DMS153 (cell line): ENCODE data around the gene SORD.
"Not testable (repeated sequence)": the region's sequence is repeated elsewhere in the genome, so short reads cannot be mapped to it uniquely, and the experiment has no call there.

Source experiments
- DNase-seq: peaks from one replicate; lab custom pipeline; 2025; lab: John Stamatoyannopoulos, UW

SORD gene

DNA sequence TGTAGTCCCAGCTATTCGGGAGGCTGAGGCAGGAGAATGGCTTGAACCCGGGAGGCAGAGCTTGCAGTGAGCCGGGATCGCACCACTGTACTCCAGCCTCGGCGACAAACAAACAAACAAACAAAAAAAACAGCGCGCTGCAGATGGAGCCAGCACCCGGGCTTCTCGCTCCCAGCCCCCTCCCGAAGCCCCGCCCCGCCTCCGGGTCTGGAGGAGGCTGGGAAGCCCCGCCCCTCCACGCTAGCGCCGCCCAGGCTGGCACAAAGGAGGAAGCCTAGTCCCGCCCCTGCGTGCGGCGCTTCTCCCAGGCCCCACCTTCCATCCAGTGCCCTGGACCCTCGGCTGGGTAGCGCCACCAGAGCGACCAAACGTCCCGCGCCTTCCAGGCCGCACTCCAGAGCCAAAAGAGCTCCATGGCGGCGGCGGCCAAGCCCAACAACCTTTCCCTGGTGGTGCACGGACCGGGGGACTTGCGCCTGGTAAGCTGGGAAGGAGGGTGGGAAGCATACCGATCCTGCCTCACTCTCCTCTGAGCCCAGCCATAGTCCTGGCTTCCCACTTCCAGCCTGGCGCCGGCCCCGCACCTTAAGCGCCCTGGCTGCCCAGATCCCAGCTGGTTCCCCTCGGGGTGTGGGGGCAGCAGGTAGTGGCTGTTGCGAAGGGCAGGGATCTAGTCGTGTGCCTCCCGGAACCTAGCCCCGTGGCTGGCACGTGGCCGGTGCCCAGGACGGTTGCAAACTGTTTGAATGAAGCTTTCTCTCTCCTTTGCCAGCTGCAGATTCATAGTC is at the start of gene SORD:
SORD (plus strand) TSS at position 325 of the 788 bp plus-strand sequence; CDS start at position 414, 89 bp downstream.
- DNase-seq: peak; percentile 40

DNA sequence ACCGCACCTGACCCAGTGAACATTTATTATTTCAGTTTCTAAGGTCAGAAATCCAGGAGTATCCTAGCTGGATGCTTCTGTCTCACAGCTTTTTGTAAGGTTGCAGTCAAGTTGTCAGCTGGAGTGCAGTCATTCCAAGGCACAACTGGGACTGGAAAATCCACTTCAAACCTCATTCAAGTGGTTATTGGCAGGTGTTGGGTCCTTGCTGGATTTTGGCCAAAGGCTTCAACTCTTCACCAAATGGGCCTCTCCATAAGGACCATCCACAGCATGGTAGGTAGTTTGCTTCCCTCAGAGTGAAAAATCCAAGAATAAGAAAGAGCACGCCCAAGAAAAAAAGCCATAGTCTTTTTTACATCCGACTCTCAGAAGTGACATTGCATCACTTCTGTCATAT is 46.8 kb upstream of the SORD start:
- DNase-seq: not testable (repeated sequence)

DNA sequence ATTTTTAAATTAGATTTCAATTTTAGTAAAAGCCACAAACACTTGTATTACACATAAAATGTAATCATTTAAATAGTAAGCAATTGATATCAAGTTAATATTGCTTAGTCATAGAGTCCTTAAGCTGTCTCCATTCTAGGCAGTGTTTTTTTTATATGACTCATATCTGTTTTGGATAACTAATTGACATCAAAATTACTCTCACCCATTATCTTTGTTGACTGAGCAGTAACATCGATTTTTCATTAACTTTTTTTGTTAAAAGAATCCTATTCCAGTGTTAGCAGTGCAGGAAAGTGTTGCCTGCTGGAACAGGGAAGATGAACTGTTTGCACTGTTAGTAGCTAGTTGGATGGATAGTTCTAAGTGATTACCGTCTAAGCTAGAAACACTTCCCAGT is 45.2 kb upstream of the SORD start:
- DNase-seq: not testable (repeated sequence)

DNA sequence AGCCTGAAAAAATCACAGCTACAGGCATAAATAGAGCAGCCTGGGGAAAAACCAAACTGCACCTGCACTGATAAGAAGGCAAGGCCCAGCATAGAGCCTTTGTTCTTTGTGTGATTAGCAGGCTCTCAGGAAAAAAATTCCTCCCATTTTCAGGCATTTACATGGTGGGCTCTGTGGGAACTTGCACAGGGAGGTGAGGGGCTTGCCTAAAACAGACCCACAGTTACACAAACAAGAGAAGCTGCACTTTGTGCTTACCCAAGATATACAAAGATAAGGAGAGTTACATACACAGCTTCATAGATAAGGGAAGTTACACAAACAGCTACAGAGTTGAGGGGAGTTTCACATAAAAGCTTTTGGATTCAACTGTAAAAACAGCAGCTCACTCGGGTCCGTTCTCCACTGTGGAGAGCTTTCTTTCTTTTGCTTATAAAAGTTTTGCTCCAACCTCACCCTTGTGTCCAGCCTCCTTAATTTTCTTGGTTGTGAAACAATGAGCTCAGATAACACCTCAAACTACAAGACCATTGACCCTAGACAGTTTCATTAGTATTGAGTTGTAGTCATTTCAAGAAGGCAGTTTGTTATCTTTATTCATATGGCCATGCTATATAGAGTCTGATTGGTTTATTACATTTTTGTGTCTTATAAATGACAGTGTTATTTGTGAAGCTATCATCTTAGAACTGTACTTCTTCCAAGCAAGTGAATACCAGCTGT is 43.2 kb upstream of the SORD start:
- not testable (repeated sequence) for DNase-seq

DNA sequence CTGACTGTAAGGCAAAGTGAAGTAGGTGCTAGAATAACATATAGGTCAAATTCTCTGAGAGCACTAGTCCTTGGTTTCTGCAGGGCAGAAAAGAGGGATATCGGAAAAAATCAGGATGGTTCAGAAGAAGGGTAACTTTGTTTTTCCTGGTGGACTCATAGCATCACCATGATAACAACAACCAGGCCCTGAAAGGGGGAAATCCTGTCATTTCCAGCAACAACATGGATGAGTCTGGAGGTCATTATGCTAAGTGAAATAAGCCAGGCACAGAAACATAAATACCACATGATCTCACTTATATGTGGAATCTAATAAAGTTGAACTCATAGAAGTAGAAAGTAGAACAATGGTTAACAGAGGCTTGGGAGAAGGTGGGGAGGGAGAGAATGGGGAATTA is 38.9 kb upstream of the SORD start:
- not testable (repeated sequence) for DNase-seq

DNA sequence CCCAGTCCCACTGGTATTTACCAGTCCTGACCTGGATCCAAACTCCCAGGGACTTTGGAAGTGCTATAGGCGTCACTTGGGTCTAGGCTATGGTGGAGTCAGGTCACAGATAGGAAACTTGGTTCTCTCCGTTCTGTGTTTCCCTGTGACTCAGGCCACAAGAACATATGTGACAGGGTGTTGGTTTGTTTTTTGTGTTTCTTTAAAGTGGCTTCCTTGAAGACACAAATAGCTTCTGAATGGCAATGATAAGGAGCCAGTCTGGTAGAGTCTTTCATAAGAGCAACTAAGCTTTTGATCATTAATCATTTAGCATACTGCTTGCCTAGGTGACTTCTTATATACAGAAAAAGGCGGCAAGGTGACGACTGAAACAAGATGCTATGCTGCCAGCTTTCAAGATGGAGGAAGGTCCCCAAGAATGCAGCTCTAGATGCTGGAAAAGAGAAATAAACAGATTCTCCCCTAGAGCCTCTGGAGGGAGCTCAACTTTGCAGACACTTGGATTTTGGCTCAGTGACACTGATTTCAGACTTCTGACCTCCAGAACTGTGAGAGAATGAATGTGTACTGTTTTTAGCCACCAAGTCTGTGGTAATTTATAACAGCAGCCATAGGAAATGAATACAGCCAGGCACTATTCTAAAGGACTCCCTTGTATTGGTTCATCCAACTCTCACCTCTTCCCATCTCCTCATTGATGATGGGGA is 36.5 kb upstream of the SORD start:
- DNase-seq: not testable (repeated sequence)

DNA sequence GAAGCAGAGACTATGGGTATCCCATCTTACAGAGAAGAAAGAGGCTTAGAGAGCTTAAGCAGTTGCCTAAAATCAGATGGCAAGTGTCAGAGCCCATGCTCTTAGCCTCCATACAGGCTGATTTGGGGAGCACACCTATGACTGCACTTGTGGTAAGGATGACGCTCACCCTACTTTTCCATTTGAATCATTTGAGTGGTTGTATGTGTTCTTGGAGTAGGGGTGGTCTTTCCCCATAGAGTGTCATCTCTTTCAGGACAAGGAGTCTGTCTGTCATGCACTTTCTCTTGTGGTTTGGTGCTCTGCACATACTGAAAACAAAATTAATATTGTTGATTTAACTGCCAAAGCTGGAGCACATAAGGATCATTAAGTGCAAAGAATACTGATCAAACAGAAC is 35.3 kb upstream of the SORD start:
- DNase-seq: not testable (repeated sequence)

DNA sequence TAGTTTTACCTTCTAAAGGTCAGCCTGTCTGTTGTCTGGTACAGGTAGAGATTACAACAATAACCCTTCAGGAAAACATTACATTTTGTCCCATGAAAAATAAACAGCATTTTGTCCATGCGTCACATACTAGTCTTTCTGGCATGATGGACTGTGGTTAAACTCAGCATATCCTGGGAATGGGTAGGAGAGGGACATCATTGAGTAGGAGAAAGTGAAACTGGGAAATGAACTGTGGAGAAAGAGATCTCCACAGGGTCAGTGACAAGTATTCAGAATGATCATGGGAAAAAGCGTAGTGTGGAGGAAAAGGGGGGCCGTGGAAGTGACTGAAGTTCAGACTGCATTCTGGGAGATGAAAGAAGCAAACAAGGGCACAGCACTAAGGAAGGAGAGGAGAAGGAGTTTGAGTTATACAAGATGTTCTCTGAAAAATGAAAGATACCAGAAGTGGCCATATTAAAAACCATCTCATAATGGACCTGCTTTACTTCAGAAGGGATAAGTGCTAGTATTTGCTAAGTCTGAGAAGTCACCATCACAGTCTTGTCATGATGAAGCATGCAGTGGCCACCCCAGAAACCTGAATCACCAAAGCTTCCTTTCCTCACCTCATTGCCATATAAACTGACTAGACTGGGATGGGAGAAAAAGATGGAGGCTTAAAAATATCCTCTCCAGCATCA is 34.7 kb upstream of the SORD start:
- not testable (repeated sequence) for DNase-seq

DNA sequence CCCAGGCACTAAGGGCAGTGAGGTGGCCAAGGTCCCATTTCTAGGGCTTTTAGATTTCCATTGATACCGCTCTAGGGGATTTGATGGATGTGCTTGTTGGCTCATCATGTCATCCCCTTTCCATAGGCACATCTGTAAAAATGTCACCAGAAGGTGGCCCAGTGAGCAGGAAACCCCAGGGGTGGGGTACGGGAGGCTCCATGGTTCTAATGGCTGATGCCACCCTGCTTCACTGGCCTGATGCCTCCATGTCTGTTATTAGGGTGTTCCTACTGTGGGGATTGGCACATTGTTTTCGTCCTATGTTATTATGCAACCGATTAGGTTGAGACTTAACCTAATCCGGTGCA is 34.1 kb upstream of the SORD start:
- not testable (repeated sequence) for DNase-seq

DNA sequence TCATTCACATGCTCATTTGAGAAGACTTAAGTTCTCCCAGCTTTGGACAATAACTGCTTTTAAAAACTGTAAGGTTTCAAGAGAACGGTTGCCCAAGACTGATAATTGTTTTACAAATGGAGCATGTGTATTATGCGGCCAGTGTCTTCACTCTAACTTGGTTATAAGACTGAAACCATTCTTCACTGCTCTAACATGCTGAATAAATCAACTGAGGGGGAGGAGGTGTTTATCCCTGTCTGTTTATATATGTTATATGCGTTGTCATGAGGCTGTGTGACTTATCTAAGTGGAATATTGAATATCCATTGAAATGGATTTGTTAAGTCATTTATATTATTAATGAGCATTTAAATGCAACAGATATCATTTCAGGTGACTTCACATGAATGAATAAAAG is 25.4 kb upstream of the SORD start:
- not testable (repeated sequence) for DNase-seq

DNA sequence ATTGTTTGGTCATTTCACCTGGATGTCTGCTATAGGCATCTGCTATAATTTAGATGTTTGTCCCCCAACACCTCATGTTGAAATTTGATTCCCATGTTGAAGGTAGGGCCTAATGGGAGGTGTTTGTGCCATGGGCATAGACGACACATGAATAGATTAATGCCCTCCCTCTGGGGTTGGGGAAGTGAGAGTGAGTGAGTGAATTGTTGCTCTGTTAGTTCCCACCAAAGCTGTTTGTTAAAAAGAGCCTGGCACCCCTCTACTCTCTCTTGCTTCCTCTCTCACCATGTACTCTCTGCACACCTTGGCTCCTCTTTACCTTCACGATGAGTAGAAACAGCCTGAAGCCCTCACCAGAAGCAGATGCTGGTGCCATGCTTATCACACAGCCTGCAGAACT is 23.9 kb upstream of the SORD start:
- DNase-seq: no peak

DNA sequence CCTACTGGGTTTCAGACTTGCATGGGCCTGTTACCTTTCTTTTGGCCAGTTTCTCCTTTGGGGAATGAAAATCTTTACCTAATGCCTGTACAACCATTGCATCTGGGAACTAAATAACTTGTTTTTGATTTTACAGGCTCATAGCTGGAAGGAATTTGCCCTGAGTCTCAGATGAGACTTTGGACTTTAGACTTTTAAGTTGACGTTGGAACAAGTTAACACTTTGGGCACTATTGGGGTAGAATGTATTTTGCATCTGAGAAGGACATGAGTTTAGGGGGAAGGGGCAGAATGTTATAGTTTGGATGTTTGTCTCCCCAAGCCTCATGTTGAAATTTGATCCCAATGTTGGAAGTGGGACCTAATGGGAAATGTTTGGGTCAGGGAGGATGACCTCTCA is 21.8 kb upstream of the SORD start:
- DNase-seq: not testable (repeated sequence)

DNA sequence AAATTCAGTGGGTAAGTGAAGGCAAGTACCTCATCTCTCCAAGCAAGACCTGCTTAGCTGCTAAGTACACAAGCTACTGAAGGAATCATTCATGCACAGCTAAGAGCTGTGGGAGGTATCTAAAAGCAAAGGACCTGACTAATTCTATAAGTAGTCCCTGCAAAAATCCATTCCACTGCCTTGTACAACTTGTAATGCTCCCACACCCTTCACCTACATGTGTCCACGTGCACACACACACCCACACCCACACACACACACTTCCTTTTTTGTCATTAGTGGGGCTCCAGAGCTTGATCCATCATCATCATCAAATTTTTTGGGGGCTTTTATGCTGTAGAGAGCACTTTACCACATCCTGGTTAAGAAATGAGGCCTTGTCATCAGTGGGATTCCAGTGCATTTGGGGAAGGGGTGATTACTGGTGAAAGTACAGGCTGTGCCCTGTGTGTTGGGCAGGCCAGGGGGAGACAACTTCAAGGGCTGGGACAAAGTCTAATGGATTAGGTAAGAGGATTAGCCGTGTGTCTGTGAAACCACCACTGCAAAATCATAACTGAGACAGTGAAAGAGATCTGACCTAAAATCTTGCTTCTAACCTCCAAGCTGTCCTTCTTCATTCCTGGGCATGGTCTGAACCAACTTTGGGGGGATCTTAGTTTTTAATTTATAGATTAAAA is 19.1 kb upstream of the SORD start:
- not testable (repeated sequence) for DNase-seq

DNA sequence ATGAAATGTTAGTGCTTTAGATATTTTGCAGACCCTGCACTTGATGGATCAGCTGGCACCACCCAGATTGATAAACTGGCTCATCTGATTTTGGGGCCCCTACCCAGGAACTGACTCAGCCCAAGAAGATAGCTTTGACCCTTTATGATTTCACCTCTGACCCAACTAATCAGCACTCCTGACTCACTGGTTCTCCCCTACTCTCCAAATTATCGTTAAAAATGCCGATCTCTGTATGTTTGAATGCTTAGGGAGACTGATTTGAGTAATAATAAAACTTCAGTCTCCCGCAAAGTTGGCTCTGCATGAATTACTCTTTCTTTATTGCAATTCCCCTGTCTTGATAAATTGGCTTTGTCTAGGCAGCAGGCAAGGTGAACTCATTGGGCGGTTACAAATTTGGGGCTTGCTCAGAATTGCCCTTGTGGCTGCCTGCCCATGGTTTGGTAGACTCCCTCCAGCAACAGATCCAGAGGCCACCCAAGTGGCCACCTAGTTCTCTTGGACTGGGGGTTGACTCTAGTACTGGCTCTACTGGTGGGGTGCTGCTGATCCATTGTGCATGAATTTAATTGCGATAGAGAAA is 18.3 kb upstream of the SORD start:
- not testable (repeated sequence) for DNase-seq

DNA sequence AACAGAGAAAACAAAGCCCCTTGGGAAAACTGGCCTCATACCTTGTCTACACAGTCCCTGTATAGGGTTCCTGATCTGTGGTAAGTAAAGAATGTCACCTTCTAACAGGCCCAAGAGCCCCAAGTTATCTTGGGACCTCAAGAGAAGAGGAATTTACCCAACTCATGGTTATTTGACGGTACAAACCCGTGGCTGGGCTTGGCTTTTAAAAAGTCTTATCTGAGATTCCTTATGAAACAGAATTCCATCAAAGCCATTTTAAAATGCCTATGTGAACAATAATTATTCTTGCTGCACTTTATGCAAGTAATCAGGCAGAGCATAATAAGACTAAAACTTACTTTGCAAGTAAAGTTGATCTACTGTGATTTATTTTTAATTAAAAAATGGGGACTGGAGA is 13.9 kb upstream of the SORD start:
- DNase-seq: no peak

DNA sequence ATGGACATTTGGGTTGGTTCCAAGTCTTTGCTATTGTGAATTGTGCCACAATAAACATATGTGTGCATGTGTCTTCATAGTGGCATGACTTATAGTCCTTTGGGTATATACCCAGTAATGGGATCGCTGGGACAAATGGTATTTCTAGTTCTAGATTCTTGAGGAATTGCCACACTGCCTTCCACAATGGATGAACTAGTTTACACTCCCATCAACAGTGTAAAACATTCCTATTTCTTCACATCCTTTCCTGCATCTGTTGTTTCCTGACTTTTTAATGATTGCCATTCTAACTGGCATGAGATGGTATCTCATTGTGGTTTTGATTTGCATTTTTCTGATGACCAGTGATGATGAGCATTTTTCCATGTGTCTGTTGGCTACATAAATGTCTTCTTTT is 7.9 kb upstream of the SORD start:
- DNase-seq: not testable (repeated sequence)

DNA sequence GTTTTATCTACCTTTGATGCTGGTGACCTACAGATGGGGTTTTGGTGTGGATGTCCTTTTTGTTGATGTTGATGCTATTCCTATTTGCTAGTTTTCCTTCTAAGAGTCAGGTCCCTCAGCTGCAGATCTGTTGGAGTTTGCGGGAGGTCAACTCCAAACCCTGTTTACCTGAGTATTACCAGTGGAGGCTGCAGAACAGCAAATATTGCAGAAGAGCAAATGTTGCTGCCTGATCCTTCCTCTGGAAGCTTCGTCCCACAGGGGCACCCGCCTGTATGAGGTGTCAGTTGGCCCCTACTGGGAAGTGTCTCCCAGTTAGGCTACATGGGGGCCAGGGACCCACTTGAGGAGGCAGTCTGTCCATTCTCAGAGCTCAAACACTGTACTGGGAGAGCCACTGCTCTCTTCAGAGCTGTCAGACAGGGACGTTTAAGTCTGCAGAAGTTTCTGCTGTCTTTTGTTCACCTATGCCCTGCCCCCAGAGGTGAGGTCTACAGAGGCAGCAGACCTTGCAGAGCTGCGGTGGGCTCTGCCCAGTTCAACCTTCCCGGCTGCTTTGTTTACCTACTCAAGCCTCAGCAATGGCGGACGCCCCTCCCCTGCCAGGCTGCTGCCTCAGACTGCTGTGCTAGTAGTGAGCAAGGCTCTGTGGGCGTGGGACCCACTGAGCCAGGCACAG is 2.6 kb upstream of the SORD start:
- not testable (repeated sequence) for DNase-seq

DNA sequence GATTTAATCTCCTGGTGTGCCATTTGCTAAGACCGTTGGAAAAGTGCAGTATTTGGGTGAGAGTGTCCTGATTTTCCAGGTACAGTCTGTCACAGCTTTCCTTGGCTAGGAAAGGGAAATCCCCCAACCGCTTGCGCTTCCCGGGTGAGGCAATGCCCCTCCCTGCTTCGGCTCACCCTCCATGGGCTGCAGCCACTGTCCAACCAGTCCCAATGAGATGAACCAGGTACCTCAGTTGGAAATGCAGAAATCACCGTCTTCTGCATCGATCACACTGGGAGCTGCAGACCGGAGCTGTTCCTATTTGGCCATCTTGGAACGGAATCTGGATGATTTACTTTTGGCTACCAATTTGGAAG is 2.1 kb upstream of the SORD start:
- not testable (repeated sequence) for DNase-seq

DNA sequence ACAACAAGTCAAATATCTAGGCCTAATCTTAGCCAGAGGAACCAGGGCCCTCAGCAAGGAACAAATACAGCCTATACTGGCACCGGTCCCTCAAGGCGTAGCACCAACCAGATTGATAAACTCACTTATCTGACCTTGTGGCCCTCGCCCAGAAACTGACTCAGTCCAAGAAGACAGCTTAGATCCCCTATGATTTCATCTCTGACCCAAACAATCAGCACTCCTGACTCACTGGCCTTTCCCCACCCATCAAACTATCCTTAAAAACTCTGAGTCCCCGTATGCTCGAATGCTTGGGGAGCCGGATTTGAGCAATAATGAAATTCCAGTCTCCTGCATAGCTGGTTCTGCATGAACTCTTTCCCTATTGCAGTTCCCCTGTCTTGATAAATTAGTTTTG is 1.6 kb upstream of the SORD start:
- no peak for DNase-seq

DNA sequence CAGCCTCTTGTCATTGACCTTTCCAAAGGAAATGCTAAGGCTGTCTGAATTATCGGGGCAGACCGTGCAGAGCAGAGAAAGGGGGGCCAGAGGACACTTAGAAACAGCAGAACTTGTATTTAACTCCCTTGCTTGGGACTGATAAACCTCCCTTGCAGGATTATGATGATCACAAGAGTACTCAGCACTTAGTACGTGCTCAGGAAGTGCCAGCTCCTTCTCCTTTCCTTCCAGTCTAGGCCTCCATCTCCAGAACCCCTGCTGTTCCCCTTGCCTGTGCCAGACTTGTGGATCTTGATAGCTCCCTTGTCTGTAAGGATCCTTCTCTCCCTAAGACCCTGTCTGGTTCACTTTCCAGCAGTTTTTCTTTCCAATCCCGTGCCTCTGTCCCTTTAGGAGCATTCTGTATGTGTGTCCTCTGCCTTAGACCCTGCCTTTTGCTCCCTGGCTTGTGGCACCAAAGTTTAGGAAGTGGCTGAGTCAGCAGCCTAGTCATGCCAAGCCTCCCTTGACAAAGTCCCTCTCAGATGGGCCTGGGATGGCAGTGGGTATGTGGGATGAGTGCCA is 747 bp downstream of the SORD start:
- no peak for DNase-seq
